BE2C (cell line): ENCODE data around the gene SIK1.
A peak's percentile ranks its signal among the peaks of the same experiment; 100 is the strongest.
"Not testable (repeated sequence)": the region's sequence is repeated elsewhere in the genome, so short reads cannot be mapped to it uniquely, and the experiment has no call there.

Experiments
- DNase-seq: peaks from one replicate; pipeline ENCODE4 v3.0.0-alpha.2; 2020
- H3K27me3 ChIP-seq: fragments of 250-450 bp; sonication (Bioruptor Pico); 2 replicates; pipeline ENCODE4 v1.5.1; 2020; ENCODE audit warnings: mild to moderate bottlenecking
- H3K36me3 ChIP-seq: fragments of 250-450 bp; sonication (Bioruptor Pico); 2 replicates; pipeline ENCODE4 v1.5.1; 2020; ENCODE audit warnings: mild to moderate bottlenecking
- H3K4me1 ChIP-seq: fragments of 250-450 bp; sonication (Bioruptor Pico); 2 replicates; pipeline ENCODE4 v1.5.1; 2020
- H3K4me3 ChIP-seq: 2 replicates; pipeline ENCODE4 v1.5.1; 2011; ENCODE audit warnings: low read depth, low read length
- H3K9me3 ChIP-seq: fragments of 250-450 bp; sonication (Bioruptor Pico); 2 replicates; pipeline ENCODE4 v1.5.1; 2020

SIK1 gene

DNA sequence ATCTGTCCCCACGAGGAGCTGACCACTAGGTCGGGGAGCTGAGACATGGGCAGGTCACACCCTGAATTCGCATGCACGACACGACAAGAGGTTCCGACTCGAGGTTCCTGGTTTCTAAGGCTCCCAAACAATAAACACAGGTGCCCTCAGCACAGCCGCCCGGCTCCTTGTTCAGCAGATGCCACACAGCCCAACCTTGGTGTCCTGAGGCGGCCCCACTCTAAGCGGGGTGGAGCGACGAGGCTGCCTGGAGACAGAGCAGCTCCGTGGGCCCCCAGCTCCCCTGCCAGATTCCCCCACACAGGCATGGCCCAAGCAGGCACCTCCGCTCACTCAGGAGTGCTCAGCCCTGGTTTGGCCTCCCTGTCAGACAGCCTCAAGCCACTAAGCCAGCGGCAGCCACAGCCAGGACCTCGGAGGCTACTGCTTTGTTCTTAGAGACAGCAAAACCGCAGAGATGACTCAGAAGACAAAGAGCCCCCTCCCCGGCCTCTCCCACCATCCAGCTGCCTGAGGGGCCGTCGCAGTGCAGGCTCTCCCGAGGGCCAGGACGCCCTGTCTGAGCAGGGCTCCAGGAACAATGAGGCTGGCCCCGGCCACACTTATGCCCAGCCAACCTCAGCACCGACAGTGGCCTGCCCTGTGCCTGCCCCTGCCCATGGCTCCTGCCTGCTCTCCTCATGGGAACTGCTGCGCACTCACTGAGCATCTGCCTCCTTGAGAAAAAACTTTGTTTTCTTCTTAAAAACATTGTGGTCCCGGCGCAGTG lies 14.7 kb downstream of the SIK1 start:
- H3K27me3 ChIP-seq, H3K4me3 ChIP-seq, H3K36me3 ChIP-seq, H3K4me1 ChIP-seq, DNase-seq, H3K9me3 ChIP-seq: not testable (repeated sequence)

DNA sequence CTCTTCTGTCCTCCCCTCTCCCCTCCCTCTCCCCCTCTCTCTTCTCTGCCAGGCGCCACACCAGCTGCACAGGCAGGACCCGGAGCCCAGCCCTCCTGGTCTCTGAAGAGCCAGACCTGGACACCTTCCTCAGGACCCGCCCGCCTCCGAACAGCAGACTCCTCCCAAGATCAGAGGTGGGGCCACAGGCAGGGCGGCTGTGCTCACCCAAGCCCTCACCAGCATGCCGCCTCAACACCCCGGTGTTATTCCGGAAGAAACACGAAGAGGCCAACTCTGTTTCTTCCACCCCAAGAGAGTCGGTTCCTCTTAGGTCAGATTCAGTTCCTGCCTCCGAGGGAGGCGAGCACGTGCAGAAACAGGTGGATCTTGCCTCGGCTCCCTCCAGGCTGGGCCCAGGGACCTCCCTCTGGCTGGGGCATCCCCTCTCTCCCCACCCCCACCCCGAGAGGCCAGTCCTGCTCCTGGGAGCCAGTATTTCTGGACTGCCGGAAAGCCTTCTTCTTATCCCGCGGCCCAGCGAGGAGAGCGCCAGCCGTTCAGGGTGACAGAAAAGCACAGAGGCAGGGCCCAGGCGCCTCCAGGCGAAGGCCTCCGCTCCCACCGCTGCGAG lies 16.4 kb downstream of the SIK1 start:
- not testable (repeated sequence) for H3K9me3 ChIP-seq

DNA sequence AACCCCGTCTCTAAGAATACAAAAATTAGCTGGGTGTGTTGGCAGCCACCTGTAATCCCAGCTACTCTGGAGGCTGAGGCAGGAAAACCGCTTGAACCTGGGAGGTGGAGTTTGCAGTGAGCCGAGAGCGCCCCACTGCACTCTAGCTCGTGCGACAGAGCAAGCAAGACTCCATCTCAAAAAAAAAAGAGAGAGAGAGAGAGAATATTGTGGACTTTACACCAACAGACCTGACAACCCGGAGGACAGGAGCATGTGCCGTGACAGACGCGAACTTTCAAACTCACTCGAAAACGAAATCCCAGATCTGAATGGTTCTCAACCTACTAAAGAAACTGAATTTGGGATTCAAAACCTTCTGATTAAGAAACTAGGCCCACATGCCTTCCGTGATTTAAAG lies 19.8 kb downstream of the SIK1 start:
- not testable (repeated sequence) for H3K4me3 ChIP-seq, H3K4me1 ChIP-seq, H3K36me3 ChIP-seq, H3K9me3 ChIP-seq, DNase-seq, H3K27me3 ChIP-seq

More for the DNA sequence above, 16.4 kb downstream of the SIK1 start:
- H3K36me3 ChIP-seq, H3K4me1 ChIP-seq, H3K27me3 ChIP-seq, DNase-seq, H3K4me3 ChIP-seq: not testable (repeated sequence)

DNA sequence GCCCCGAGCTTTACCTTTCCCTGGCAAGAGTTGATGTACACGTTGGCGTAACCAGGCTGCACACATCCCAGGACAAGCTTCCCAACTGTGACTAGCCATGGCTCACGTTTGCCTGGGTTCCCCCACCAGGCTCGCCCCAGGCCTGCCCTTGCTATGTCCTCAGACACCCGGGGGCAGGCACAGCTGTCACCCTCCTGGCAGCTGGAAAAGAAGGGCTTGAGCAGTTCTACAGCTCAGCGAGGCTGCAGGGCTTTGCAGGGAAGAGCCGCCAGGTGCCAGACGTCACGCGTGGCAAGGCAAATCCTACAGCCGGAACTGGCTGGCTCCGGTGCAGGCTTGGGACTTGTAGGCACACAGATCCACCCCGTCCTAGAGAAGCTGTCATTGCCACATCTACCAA lies 22.5 kb downstream of the SIK1 start:
- H3K4me1 ChIP-seq, DNase-seq, H3K36me3 ChIP-seq, H3K9me3 ChIP-seq, H3K27me3 ChIP-seq, H3K4me3 ChIP-seq: not testable (repeated sequence)

DNA sequence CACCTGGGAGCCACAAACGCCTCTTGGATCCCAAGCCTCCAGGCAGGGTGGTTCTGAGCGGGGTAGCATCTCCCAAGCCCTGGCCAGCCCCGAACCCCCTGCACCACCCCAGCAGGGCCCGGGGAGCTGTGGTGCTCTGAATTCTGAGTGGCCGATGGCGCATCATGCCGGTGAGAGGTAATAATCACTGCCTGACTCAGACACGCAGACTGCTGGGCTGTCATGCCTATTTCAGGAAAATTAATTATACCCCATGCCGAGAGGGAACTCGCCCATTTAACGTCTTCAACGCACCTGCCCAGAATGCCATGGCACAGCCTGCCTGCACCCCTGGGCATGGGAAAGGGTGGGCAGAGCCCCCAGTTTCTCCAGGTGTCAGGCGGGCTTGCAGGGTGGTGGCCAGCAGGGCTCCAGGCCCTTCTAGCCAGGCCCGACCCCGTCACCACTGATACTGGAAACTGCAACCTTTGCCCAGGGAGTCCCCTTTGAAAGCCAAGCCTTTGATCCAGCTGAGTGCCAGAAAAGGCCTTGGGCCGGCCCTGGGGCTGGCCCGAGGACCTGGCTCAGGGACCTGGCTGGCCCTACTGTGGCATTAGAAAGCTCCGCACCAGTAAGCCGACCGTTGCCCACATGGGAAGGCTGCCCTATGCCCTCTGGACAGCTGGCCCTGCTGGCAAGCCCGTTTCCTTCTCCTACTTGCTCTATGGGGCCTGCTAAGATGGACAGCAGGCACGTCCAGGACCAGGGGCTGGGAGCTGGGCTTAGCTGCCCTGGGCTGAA lies 23.1 kb downstream of the SIK1 start:
- not testable (repeated sequence) for H3K27me3 ChIP-seq, H3K4me3 ChIP-seq, H3K4me1 ChIP-seq, H3K9me3 ChIP-seq, H3K36me3 ChIP-seq
- peak; percentile 0 for DNase-seq

DNA sequence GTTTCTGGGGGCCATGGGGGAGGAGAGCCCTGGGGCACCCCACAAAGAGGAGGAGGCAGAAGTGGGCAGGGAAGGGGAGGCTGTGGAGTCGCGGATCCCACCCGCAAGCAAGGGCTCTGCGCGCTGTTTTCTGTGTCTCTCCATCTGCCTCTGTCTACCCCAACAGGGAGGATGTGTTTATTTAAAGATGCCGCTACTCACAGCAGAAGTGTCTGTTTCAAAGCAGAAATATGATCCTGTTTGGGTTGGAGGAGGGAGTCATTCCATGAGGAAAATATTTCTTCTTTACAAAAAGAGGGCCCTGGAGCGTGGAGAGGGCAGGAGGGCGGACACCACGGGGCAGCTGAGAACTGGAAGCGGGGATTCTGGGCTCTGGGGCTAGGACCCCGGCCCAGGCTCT lies 25.8 kb downstream of the SIK1 start:
- H3K27me3 ChIP-seq, DNase-seq, H3K4me1 ChIP-seq, H3K36me3 ChIP-seq, H3K9me3 ChIP-seq, H3K4me3 ChIP-seq: not testable (repeated sequence)

DNA sequence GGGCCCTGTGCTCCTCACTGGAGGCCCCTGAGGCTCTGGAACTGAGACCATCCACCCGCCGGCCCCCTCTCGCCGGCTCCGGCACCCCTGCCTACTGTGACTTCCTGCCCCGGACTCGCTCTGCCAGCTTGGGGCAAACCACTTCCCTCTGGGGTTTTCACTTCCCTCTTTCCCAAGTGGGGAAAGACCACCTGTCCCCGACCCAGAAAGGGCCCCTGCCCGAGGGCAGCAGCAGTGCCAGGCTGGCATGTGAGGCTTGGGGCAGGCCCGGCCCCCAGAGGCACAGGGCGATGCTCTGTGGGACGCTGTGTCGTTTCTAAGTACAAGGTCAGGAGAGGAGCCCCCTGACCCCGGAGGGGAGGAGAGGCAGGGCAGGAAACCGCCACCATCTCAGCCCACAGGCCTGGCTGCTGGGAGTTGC lies 27.3 kb downstream of the SIK1 start:
- H3K4me3 ChIP-seq, H3K4me1 ChIP-seq, H3K36me3 ChIP-seq, DNase-seq, H3K9me3 ChIP-seq, H3K27me3 ChIP-seq: not testable (repeated sequence)

DNA sequence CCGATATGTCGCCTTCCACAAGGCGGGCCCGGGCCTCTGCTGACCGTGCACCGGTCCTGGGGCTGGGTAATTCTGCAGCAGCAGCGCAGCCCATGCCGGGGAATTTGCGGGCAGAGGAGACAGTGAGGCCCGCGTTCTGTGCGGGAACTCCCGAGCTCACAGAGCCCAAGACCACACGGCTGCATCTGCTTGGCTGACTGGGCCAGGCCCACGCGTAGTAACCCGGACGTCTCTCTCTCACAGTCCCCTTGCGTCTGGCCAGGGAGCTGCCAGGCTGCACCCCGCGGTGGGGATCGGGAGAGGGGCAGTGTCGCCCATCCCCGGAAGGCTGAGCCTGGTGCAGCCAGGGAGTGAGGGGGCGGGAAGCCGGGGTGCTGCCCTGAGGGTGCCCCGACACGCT lies 27.8 kb downstream of the SIK1 start:
- not testable (repeated sequence) for DNase-seq, H3K4me1 ChIP-seq, H3K4me3 ChIP-seq, H3K36me3 ChIP-seq, H3K9me3 ChIP-seq, H3K27me3 ChIP-seq

DNA sequence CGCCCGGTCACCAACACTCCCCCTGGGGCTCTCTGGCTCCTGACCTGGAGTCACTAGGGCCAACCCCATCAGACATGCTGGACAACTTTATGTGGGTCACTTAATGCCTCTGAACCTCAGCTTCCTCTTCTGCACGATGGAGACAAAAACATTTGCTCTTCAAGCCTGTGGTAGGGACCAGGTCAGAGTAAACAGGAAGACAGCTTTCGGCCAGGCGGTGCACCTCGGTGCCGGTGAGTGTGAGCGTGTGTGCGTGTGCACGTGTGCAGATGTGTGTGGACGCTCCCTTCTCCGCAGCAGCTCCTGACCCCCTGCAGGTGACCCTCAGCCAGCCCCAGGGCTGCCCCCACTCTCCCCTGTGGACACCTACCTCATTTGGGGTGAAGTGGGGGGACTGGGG lies 28.4 kb downstream of the SIK1 start:
- not testable (repeated sequence) for H3K9me3 ChIP-seq, H3K4me1 ChIP-seq, H3K4me3 ChIP-seq, H3K27me3 ChIP-seq, DNase-seq, H3K36me3 ChIP-seq

DNA sequence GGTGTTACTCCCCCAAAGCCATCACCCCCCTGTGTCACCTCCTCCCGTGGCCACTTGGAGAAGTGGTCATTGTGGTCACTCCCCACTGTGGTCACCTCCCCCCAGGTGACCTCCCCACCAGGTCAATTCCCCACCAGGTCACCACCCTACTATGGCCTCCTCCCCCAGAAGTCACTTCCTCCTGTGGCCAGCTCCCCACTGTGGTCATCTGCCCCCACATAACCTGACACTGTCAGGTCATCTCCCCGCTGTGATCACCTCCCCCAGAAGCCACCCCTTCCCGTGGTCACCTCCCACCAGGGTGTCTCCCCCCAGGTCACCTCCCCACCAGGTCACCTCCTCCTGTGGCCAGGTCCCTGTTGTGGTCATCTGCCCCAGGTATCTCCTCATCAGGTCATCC lies 28.9 kb downstream of the SIK1 start:
- not testable (repeated sequence) for H3K4me1 ChIP-seq, H3K4me3 ChIP-seq, H3K9me3 ChIP-seq, H3K27me3 ChIP-seq, H3K36me3 ChIP-seq, DNase-seq

DNA sequence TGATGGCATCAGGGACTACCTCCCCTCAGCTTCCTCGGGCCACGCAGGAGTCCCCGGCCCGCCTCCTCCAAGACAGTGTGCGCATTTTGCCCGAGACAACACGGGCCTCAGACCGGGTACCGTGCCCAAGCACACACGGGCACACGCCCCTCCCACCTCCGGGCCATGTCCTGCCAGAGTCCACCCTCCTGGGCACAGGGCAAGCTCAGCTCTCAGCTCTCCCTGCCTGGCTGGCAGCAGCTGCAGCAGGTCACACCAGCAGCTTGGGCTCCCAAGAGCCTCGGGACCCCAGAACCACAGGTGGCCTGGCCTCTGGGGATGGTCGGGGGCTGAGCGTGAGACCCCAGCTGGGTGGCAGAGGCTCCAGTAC lies 29.5 kb downstream of the SIK1 start:
- not testable (repeated sequence) for H3K27me3 ChIP-seq, DNase-seq, H3K9me3 ChIP-seq

DNA sequence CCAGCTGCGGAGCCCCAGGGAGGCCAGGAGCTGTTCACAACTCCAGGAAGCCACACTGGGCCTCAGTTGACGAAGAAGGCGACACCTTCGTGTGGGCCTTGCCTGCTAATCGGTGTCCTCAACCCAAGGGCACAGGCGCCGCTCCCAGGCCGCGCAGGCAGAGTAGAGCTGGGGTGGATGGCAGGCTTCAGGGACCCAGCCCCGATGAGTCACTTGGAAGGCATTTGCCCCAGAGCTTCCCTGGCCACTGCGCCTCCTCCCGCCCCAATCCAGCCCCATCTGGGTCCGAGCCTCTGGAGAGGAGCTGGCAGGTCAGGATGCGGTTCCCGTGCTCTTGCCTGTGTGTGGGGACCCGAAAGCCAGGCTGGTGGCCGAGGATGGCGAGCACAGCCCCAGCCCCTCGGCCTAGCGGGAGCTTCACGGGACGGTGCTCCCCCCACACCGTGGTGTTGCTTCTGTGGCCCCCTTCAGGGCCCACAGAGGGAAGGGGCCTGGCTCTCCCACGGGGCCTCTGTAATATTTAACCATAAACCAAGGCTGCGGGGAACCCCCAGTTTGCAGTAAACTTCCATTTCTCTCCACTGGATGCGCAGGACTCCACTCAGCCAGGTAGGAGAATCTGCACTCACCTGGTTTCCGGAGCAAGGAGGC lies 30.0 kb downstream of the SIK1 start:
- DNase-seq: not testable (repeated sequence)

More for the DNA sequence above, 29.5 kb downstream of the SIK1 start:
- H3K4me1 ChIP-seq, H3K4me3 ChIP-seq, H3K36me3 ChIP-seq: not testable (repeated sequence)

DNA sequence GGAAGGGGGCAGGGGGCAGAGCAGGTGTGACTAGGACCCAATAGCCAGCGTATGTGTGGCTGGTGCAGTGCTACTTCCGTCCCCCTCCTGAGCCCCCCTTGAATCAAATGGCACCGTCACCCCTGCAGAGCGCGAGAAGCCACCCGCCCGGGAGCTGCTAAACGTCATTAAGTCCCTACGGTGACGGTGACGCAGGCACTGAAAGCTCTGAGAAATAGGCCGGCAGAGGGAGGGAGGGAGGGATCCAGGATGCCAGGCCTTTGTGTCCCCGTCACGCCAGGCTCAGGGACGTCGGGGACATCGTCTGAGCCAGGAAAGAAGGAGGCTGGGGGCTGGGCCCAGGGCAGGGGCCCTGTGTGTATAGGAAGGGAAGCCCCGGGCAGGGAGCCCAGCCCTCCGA lies 43.6 kb downstream of the SIK1 start:
- not testable (repeated sequence) for H3K36me3 ChIP-seq, H3K4me1 ChIP-seq, H3K27me3 ChIP-seq, H3K9me3 ChIP-seq, DNase-seq, H3K4me3 ChIP-seq

More for the DNA sequence above, 30.0 kb downstream of the SIK1 start:
- H3K27me3 ChIP-seq, H3K36me3 ChIP-seq, H3K4me3 ChIP-seq, H3K9me3 ChIP-seq, H3K4me1 ChIP-seq: not testable (repeated sequence)

DNA sequence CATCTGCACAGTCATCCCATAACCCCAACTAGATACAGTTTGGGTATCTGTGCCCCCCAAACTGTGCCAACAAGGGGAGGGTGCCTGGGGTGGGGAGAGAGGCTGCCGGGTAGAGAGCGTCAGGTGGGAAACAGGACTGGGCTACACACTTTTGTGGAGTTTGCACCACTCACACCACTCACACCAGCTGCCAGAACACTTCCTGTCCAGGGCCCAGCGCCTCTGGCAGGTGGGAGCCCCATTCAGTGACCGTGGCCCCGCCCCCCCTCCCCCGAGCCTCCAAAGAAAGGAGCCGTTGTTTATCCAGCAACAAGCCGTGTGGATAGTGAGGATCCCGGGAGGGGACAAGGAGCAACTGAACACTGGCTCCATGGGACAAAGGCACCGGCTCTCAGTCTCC lies 44.0 kb downstream of the SIK1 start:
- H3K27me3 ChIP-seq, H3K4me3 ChIP-seq, H3K36me3 ChIP-seq, H3K4me1 ChIP-seq, H3K9me3 ChIP-seq, DNase-seq: not testable (repeated sequence)

DNA sequence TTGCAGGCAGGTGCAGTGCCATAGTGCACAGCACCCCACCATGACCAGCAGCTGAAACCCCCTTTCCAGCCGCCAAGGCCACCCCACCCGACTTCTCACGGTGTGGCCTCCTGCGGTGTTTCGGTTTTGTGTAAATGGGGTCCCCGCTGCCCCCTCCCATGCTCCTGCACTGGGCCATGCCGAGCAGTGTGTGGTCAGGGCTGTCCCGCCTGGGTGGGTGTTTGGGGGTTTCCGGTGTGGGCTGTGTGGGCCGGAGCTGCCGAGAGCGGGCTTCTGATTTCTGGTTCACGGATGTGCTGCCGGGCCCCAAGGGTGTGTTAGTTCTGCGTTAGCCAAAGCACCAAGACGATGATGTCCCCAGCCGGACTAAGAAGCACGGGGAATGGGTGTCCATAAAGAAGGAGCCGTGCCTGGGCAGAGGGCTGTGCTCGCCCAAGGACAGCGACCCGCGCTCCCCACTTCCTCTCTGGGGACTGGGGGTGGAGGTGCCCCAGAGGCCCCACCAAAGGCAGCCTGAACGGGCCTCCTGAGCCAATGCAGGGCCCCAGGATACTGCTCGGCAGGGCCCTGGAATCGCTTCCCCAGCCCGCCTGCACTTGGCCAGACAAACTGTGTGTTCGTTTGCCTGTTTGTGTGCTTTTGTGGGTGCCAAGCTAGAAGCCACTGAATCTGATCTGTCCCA lies 45.9 kb downstream of the SIK1 start:
- not testable (repeated sequence) for DNase-seq, H3K36me3 ChIP-seq, H3K27me3 ChIP-seq, H3K9me3 ChIP-seq, H3K4me1 ChIP-seq, H3K4me3 ChIP-seq
